HepG2 (cell line): Measurements from ENCODE around the gene FAM234B. TPM values are rescaled to one million over a fixed set of nuclear protein-coding genes. Genes with fewer than 3 reads are reported as not detected.

Experiments used
- ADNP ChIP-seq: sonication (generic); formaldehyde crosslinking; IDR thresholded peaks from 2 replicates; pipeline ENCODE4 v1.4.0; 2020; ENCODE audit warnings: missing genetic modification reagents
- ATF1 ChIP-seq: IDR thresholded peaks from 2 replicates; pipeline ENCODE4 v1.6.1; 2016; ENCODE audit warnings: mild to moderate bottlenecking, control low read depth
- ESRRA ChIP-seq: sonication (generic); formaldehyde crosslinking; IDR thresholded peaks from 2 replicates; pipeline ENCODE4 v1.5.1; 2020; ENCODE audit warnings: mild to moderate bottlenecking, low read depth, missing genetic modification reagents
- FOSL1 ChIP-seq: sonication (generic); formaldehyde crosslinking; IDR thresholded peaks from 2 replicates; pipeline ENCODE4 v1.9.0; 2021; ENCODE audit warnings: missing genetic modification reagents, borderline replicate concordance
- KLF15 ChIP-seq: sonication (generic); formaldehyde crosslinking; IDR thresholded peaks from 2 replicates; pipeline ENCODE4 v1.8.1; 2023; ENCODE audit warnings: borderline replicate concordance, mild to moderate bottlenecking, inconsistent platforms, missing genetic modification reagents, mixed read lengths
- MED8 ChIP-seq: sonication (generic); formaldehyde crosslinking; IDR thresholded peaks from 2 replicates; pipeline ENCODE4 v1.8.1; 2023; ENCODE audit warnings: mild to moderate bottlenecking, missing genetic modification reagents; ENCODE audit not compliant: insufficient replicate concordance
- NR0B2 ChIP-seq: sonication (generic); formaldehyde crosslinking; IDR thresholded peaks from 2 replicates; pipeline ENCODE4 v1.4.0; 2020; ENCODE audit warnings: mild to moderate bottlenecking, missing genetic modification reagents
- PAXIP1 ChIP-seq: sonication (generic); formaldehyde crosslinking; conservative IDR thresholded peaks from 2 replicates; pipeline ENCODE4 v1.4.0; 2020; ENCODE audit warnings: mild to moderate bottlenecking, missing genetic modification reagents, moderate library complexity
- POLR2G ChIP-seq: fragments of 200-400 bp; formaldehyde crosslinking; IDR thresholded peaks from 2 replicates; pipeline ENCODE4 v1.6.1; 2018; ENCODE audit warnings: mild to moderate bottlenecking, low read depth, low read length, moderate library complexity
- RFXAP ChIP-seq: sonication (generic); formaldehyde crosslinking; IDR thresholded peaks from 2 replicates; pipeline ENCODE4 v1.4.0; 2020; ENCODE audit warnings: missing genetic modification reagents, borderline replicate concordance
- SALL2 ChIP-seq: sonication (generic); formaldehyde crosslinking; IDR thresholded peaks from 2 replicates; pipeline ENCODE4 v1.8.1; 2023; ENCODE audit warnings: mild to moderate bottlenecking, missing genetic modification reagents, inconsistent platforms
- STAT6 ChIP-seq: sonication (generic); formaldehyde crosslinking; IDR thresholded peaks from 2 replicates; pipeline ENCODE4 v1.4.0; 2020; ENCODE audit warnings: missing genetic modification reagents, mild to moderate bottlenecking, borderline replicate concordance
- TBX2 ChIP-seq: sonication (generic); formaldehyde crosslinking; IDR thresholded peaks from 2 replicates; pipeline ENCODE4 v1.5.0; 2020; ENCODE audit warnings: missing genetic modification reagents, mild to moderate bottlenecking, borderline replicate concordance
- ZBTB26 ChIP-seq: IDR thresholded peaks from 2 replicates; pipeline ENCODE4 v1.6.1; 2016; ENCODE audit warnings: missing compliant biosample characterization, missing genetic modification reagents, borderline replicate concordance
- ZFP36 ChIP-seq: fragments of 150-350 bp; IDR thresholded peaks from 2 replicates; pipeline ENCODE4 v1.6.1; 2018; ENCODE audit warnings: borderline replicate concordance, low read length, low read depth; ENCODE audit not compliant: partially characterized antibody
- ZNF569 ChIP-seq: sonication (generic); formaldehyde crosslinking; IDR thresholded peaks from 2 replicates; pipeline ENCODE4 v1.5.0; 2020; ENCODE audit warnings: mild to moderate bottlenecking, missing genetic modification reagents, moderate library complexity, borderline replicate concordance
- ZNF770 ChIP-seq: sonication (generic); formaldehyde crosslinking; IDR thresholded peaks from 2 replicates; pipeline ENCODE4 v1.5.0; 2020; ENCODE audit warnings: mild to moderate bottlenecking, missing genetic modification reagents
- polyA plus RNA-seq, 8 experiments: library from polyadenylated mRNA; depleted of rRNA in 3 of 8; stranded (reverse) in 7 of 8; unstranded in 1 of 8; fragments of >200 nt; fragmentation: Illumina TruSeq in 4 of 8; extraction: Trizol in 4 of 8; gene quantifications; 2 replicates each; pipeline versions ENCODE4 v1.2.1 to v1.2.3, GENCODE V29; 2011 to 2016; ENCODE audit warnings: low read depth in 4 of 8, missing spikeins in 1 of 8, mixed read lengths in 1 of 8; ENCODE audit not compliant: insufficient read depth in 1 of 8
- total RNA-seq, 5 experiments: library from RNA; depleted of rRNA; stranded (reverse); fragments of >200 nt; fragmentation: Illumina TruSeq; extraction: Trizol; gene quantifications; 2 replicates each; pipeline ENCODE4 v1.2.3, GENCODE V29; 2016; ENCODE audit warnings: low read depth in 1 of 5

FAM234B gene
- total and polyA plus RNA-seq, 2 of the 13 experiments (the other 11 are each of a cell fraction or from before 2014, with no cell fraction given) = 7.8 to 13.8 TPM

- TF ChIP-seq ESRRA (CRISPR knock-in tag) (0 out of 2 replicates have a peak, but pooled peaks have one; percentile 15), STAT6 (CRISPR knock-in tag) (no peak), FOSL1 (CRISPR knock-in tag) (no peak), POLR2G (peak; percentile 72), ADNP (CRISPR knock-in tag) (no peak), NR0B2 (CRISPR knock-in tag) (0 out of 2 replicates have a peak, but pooled peaks have one; percentile 58), MED8 (CRISPR knock-in tag) (no peak), RFXAP (peak; percentile 36; the same call in 1 of the 2 replicates), ZFP36 (no peak), ZNF770 (no peak), ZBTB26 (CRISPR knock-in tag) (peak; percentile 32; the same call in 1 of the 2 replicates), SALL2 (CRISPR knock-in tag) (peak; percentile 68; the same call in 1 of the 2 replicates), TBX2 (CRISPR knock-in tag) (peak; percentile 70), ATF1 (no peak), ZNF569 (no peak), KLF15 (peak; percentile 50; the same call in 1 of the 2 replicates), PAXIP1 (CRISPR knock-in tag) (peak; percentile 7; the same call in 1 of the 2 replicates)
Measured at GRCh38 chr12:13044002-13044905, at the start of gene FAM234B (continued).
